ENCODE measurements around the gene TLE4. TPM values are rescaled to one million over a fixed set of nuclear protein-coding genes. Genes with fewer than 3 reads are reported as not detected.

Gene TLE4
- polyA plus RNA-seq, 3 donors, result 21.0 to 107 (median 21.7) TPM

GRCh38 chr9:79700607-79701360, 129.0 kb downstream of the TLE4 start:
- H3K4me3 ChIP-seq (replicated peaks in 1 of 3; ENCODE audit: low read depth in 2 of 3, low read length in 3 of 3), result no peak overlapping the region
- intact Hi-C loops (cut with micrococcal nuclease), result loop anchor here (5.0 kb wide), 1 partner anchor 128 kb away; the partner anchor contains the start of gene TLE4 (in 2 of the 2)
- H3K27ac ChIP-seq (ENCODE audit: low read depth in 1 of 2, low read length in 2 of 2), result peak overlapping the region in 1 of 2 donors; percentile 81
- H3K27me3 Mint-ChIP-seq (ENCODE audit: low read depth in 3 of 3), result peaks cover 0 to 1% (median 0%) of the 10 kb centered on the region in 3 donors
- no peak overlapping the region for H3K9ac ChIP-seq (ENCODE audit: insufficient read depth, low read length, poor library complexity, severe bottlenecking)
- H4K20me1 ChIP-seq (ENCODE audit: insufficient read depth, low read length), result peaks cover 23% of the 10 kb centered on the region
- WGBS (ENCODE audit: insufficient coverage), result no CpG with 5 or more reads among the region's 5 CpGs
- H3K36me3 ChIP-seq (replicated peaks in 1 of 2; ENCODE audit: control insufficient read depth in 1 of 2, insufficient read depth in 2 of 2, low read length in 2 of 2), result peaks cover 12 to 17% of the 10 kb centered on the region in 2 donors
- no peak overlapping the region for H3K4me2 ChIP-seq (replicated peaks; ENCODE audit: extremely low read depth, low read length, poor library complexity, severe bottlenecking)
- peaks cover 25 to 35% of the 10 kb centered on the region in 2 donors for H3K36me3 Mint-ChIP-seq
- TF ChIP-seq CTCF (IDR thresholded peaks at IDR 0.05), result no peak
- no peaks in the 10 kb centered on the region for H3K9me3 ChIP-seq (replicated peaks in 1 of 2; ENCODE audit: control insufficient read depth in 1 of 2, insufficient read depth in 1 of 2, low read length in 2 of 2)
- no peak for DNase-seq
- peaks cover 56% of the 10 kb centered on the region for H3K79me2 ChIP-seq (ENCODE audit: insufficient read depth, low read length)
- no peak overlapping the region for H3K4me3 Mint-ChIP-seq
- H3K4me1 Mint-ChIP-seq, result peaks cover 44% of the 10 kb centered on the region
- no peaks in the 10 kb centered on the region for H3K9me3 Mint-ChIP-seq
- peak overlapping the region; percentile 47 to 96 (median 86) for H3K27ac Mint-ChIP-seq
- H2AFZ ChIP-seq (ENCODE audit: insufficient read depth, low read depth, low read length, poor library complexity, severe bottlenecking), result no peak overlapping the region
- H3K27me3 ChIP-seq (ENCODE audit: control insufficient read depth in 2 of 2, insufficient read depth in 2 of 2, low read length in 2 of 2), result no peaks in the 10 kb centered on the region
- peaks cover 20 to 22% of the 10 kb centered on the region in 2 donors for H3K4me1 ChIP-seq (ENCODE audit: control insufficient read depth in 1 of 2, insufficient read depth in 2 of 2, low read length in 2 of 2)

- H3K27ac Mint-ChIP-seq, result peak overlapping the region; percentile 86 to 96 (median 95)
These were observed 129.9 kb downstream of the TLE4 start for GRCh38 chr9:79701651-79702050.

More at GRCh38 chr9:79701651-79702050, 129.9 kb downstream of the TLE4 start:
- intact Hi-C loops (cut with micrococcal nuclease), result loop anchor here (5.0 kb wide), 1 partner anchor 129 kb away; the partner anchor contains the start of gene TLE4 (in 2 of the 2)
- Histone ChIP-seq H3K27ac (ENCODE audit: low read depth in 1 of 2, low read length in 2 of 2) (peak overlapping the region in 1 of 2 donors; percentile 81), H3K36me3 (replicated peaks in 1 of 2; ENCODE audit: control insufficient read depth in 1 of 2, insufficient read depth in 2 of 2, low read length in 2 of 2) (peaks cover 21 to 26% of the 10 kb centered on the region in 2 donors), H3K79me2 (ENCODE audit: insufficient read depth, low read length) (peaks cover 54% of the 10 kb centered on the region), H2AFZ (ENCODE audit: insufficient read depth, low read depth, low read length, poor library complexity, severe bottlenecking) (no peak overlapping the region), H4K20me1 (ENCODE audit: insufficient read depth, low read length) (peaks cover 22% of the 10 kb centered on the region), H3K4me3 (replicated peaks in 1 of 3; ENCODE audit: low read depth in 2 of 3, low read length in 3 of 3) (no peak overlapping the region), H3K27me3 (ENCODE audit: control insufficient read depth in 2 of 2, insufficient read depth in 2 of 2, low read length in 2 of 2) (no peaks in the 10 kb centered on the region), H3K4me2 (replicated peaks; ENCODE audit: extremely low read depth, low read length, poor library complexity, severe bottlenecking) (peak overlapping the region; percentile 16), H3K9ac (ENCODE audit: insufficient read depth, low read length, poor library complexity, severe bottlenecking) (no peak overlapping the region), H3K9me3 (replicated peaks in 1 of 2; ENCODE audit: control insufficient read depth in 1 of 2, insufficient read depth in 1 of 2, low read length in 2 of 2) (no peaks in the 10 kb centered on the region), H3K4me1 (ENCODE audit: control insufficient read depth in 1 of 2, insufficient read depth in 2 of 2, low read length in 2 of 2) (peaks cover 20 to 22% of the 10 kb centered on the region in 2 donors)
- Mint-ChIP-seq H3K4me3 (no peak overlapping the region), H3K9me3 (no peaks in the 10 kb centered on the region), H3K27me3 (ENCODE audit: low read depth in 3 of 3) (peaks cover 0 to 1% (median 0%) of the 10 kb centered on the region in 3 donors), H3K4me1 (peaks cover 43% of the 10 kb centered on the region), H3K36me3 (peaks cover 33 to 43% of the 10 kb centered on the region in 2 donors)
- 0% methylated on average over 1 of the region's 2 CpGs for WGBS (ENCODE audit: insufficient coverage)
- TF ChIP-seq CTCF (IDR thresholded peaks at IDR 0.05), result no peak
- DNase-seq, result peak; percentile 89 to 96 (median 93)

Measured in CD14-positive monocyte (primary cell).